Measurements from ENCODE around the gene CERS5.
A peak's percentile ranks its signal among the peaks of the same experiment; 100 is the strongest.

Gene CERS5, protein sequence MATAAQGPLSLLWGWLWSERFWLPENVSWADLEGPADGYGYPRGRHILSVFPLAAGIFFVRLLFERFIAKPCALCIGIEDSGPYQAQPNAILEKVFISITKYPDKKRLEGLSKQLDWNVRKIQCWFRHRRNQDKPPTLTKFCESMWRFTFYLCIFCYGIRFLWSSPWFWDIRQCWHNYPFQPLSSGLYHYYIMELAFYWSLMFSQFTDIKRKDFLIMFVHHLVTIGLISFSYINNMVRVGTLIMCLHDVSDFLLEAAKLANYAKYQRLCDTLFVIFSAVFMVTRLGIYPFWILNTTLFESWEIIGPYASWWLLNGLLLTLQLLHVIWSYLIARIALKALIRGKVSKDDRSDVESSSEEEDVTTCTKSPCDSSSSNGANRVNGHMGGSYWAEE

DNA sequence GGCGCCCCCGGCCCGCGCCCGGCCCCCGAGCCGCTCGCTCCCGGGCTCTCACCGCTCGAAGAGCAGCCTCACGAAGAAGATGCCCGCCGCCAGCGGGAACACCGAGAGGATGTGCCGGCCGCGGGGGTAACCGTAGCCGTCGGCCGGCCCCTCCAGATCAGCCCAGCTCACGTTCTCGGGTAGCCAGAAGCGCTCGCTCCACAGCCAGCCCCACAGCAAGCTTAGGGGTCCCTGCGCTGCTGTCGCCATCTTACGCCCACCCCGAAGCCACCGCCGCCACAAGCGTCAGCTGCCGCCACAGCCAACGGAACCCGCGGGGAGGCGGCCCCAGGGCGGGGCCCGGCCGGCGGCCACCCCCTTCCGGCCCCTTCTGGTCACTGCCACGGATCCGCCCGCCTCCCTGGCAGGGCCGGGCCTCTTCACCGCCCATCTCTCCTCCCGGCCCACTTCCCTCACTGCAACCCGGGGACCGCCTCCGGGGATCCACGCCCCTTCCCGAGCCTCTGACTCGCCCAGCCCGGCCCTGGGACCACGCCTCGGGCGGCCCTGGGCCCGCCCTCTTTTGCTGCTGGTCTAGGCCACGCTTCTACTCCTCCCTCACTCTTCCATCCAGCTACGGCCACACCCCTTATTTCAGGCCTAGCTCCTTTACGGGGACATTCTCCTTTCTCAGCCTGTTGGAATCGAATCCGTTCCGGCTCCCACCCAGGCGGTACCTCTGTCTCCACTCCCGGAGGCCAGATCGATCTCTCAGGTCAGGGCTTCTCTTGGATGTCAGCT lies at the start of gene CERS5:
TSS of gene CERS5 (minus strand) at position 321 of the 780 bp plus-strand sequence. CDS start at position 249, 72 bp downstream.
- DNase-seq = peak; percentile 96

DNA sequence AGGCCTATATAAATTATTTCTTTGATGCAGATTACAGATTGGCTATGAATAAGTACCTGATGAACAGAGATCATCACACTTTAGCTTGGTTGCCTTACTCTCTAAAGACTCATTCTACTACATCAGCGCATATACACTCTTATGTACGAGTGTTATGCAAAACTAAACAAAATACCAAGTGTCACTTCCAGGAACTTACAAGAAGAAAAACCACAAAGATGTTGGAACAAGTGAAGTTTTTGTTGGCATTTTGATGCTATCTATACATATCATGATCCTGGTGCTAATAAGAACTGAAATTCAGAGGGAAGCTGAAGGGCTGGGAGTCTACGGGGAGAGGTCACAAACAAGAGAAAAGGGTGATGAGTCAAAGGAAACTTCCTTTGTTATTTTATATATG lies 47.9 kb upstream of the CERS5 start:
- no peak for DNase-seq

DNA sequence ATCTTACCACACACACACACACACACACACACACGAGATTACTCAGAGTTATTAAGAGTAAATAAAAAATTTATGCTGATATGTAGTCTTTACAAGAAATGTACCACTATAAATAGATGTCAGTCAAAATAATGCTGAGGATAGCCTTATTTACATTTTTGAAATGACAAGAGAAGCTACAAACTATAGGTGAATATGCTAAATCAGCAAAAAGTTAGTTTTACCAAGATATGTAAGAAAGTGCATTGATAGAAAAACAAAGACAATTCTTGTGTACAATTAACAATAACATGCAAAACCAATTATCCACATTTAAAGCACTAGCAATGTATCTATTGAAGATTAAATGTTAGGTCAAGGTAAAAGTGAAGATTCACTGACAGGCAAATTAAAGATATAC lies 46.8 kb upstream of the CERS5 start:
- no peak for DNase-seq

DNA sequence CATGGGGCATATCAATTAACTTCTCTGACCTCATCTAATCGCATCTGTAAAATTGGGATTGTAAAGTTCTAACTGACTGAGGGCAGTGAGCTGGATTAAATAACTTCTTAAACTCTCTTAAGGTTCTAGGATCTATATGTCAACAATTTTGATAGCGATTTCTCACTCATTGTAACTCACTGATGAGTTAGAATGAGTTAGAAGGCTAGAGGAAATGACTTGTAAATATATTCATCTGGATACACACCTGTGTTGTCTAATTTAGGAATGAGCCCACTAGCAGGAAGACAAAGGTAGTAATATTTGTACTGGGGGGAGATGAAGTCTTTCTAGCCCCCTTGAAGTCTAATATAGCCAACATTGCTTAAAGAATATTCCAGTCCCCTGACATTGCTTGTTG lies 46.3 kb upstream of the CERS5 start:
- no peak for DNase-seq

DNA sequence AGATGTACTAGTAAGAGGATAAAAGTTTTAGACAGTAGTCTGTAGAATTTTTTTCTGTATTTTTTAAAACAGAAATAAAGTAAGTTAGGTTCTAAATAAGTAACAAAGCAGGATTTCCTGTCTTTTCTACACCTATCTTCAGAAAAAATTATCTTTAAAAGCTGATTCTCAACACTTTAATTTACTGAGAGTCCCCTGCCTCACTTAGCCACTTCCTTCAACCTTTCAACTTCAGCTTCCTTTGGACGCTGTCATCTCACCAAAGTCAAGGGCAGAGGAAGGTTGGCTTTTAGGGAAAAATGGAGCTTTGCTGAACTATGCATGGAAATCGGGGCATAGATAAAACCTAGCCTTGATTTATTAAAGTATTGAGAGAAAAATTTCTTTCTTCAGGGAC lies 44.9 kb upstream of the CERS5 start:
- DNase-seq = no peak

DNA sequence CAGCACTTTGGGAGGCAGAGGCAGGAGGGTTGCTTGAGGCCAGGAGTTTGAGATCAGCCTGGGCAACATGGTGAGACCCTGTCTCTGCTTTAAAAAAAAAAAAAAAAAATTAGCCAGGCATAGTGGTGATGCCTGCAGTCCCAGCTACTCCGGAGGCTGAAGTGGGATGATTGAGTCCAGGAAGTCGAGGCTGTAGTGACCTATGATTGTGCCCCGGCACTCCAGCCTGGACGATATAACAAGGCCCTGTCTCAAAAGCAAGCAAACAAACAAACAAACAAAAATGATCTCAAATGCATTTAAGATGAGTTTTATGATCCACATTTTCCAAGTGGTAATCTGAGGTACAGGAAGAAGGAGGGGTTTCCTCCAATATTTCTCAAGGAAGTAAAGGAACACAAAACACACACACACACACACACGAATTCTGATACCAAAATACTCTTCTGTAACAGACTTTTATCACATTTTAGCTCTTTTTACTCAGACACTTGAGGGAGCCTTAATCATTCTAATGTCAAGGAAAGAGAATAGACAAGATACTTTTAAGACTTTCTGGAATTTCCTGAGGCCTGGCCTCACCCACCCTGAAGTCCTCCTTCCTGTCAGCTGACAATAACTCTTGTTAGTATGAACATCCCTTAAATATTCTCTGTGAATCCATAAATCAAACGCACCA lies 44.4 kb upstream of the CERS5 start:
- DNase-seq = no peak

DNA sequence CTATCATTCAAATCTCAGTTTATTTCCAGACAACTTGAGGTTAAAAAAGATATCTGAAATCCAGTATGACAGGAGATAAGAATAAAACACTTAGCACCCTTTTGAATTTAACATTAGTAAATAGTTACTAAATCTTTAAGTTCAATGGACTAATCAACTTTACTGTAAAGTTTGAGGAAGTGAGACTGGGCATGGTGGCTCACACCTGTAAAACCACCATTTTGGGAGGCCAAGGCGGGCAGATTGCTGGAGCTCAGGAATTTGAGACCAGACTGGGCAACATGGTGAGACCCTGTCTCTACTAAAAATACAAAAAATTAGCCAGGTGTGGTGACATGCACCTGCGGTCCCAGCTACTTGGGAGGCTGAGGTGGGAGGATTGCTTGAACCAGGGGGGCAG lies 40.3 kb upstream of the CERS5 start:
- DNase-seq = no peak

DNA sequence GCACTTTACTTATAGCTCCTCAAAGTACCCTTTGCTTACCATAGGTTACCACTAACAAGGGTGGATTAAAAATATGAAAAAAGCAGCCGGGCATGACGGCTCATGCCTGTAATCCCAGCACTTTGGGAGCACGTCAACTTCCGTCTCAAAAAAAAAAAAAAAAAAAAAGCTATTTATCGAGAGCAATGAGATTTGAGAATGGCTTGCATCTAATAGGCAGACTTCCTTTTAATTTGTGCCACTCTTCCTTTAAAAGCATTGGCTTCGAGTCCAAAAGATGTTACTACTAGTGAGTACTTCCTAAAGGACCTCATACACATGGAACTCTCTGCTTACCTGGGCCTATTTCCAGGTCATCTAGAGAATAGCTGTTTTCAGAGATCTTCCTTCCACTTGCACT lies 38.5 kb upstream of the CERS5 start:
- no peak for DNase-seq

DNA sequence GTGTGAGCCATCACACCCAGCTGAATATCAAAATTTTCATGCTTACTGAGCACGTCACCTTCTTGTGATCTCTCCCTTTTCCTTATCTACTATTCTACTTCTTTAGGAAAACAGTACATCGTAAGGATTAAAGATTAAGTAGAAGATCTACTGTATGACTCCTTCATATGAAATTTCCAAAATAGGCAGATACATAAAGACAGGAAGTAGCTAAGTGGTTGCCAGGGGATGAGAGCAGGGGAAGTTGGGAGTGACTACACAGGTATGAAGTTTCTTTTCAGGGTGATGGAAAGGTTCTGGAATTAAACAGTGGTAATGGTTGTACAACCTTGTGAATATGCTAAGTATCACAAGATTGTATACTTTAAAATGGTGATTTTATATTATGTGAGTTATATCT lies 36.5 kb upstream of the CERS5 start:
- no peak for DNase-seq

DNA sequence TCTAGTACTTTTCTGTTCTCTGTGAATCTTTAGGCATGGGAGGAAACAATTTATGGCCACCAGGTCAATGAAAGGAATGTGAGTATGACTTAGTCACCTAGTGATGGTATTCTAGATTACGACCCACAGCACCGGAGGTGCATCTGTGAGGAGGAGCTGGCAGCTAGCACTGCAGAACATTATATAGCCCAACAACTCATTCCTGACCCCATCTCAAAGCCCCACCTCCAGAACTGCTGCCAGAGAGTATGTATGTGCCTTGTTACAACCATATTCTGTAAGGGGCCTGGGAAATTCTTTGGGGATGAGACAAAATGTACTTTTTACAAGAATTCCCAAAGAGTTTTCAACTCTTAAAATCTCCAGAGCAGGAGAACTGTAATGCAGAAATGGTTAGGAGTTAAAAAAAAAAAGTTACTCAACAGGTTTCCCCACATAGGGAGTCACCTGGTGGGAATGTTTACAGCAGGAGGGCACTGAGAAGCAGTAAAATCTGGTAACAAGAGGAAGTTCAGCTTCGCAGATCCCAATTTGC lies 34.9 kb upstream of the CERS5 start:
- no peak for DNase-seq

DNA sequence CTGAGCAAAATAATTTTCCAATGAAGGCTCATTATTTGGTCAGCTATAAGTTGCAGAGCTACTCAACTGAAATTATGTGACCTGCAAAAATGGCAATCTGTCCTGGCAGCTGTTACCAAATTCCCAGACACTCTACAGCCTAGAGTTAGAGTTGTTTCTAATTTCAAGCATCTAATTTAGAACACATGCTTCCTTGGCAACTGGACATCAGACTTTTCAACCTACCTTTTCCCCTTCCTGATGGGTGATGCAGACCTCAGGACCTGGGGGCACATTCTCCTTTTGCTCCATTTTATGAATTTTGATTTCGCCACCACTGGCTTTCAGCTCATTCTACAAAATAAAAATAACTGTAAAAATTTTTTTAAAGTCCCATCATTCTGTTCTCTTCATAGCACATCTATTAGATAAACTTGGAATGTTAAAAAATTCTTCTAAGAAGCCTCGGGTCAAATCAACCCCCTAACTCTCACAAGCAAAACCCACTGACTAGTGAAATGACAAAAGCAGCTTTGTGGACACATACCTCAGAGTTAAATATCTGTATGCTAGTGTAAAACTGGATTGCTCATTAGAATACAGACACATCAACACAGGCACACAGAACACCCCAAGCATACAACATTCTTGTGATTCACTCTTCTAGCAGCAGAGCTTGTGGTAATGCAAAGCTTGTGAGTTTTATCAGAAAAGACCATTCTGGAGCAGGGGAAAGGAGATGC lies 33.5 kb upstream of the CERS5 start:
- DNase-seq = no peak

DNA sequence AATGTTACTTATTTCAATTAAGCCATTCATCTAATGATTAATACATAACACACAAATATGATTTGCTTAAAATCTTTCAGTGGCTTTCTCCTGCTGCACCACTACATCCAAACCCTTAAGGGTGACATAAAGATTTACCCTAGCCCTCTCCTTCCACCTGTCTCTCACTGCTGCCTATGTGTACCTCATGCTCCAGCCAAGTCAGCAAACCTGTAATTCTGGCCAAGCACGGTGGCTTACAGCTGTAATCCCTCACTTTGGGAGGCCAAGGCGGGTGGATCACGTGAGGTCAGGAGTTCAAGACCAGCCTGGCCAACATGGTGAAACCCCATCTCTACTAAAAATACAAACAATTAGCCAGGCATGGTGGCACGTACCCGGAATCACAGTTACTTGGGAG lies 31.7 kb upstream of the CERS5 start:
- no peak for DNase-seq

DNA sequence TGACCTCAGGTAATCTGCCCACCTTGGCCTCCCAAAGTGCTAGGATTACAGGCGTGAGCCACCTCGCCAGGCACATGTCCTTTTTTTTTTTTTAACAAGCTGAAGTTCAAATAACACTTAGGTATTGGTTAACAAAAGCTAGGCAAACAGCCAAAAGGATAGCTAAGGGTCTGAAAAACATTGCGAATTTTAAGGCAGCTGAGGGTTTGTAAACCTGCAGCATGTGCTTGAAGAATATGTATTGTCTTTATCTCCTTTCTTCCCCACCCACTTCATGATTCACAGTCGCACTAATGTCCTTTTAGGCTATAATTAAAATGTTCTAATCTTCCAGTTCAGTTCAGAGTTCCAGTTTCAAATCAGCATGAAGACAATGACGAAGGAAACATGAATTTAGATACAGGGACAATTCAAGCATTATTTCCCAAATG lies 30.1 kb upstream of the CERS5 start:
- no peak for DNase-seq

DNA sequence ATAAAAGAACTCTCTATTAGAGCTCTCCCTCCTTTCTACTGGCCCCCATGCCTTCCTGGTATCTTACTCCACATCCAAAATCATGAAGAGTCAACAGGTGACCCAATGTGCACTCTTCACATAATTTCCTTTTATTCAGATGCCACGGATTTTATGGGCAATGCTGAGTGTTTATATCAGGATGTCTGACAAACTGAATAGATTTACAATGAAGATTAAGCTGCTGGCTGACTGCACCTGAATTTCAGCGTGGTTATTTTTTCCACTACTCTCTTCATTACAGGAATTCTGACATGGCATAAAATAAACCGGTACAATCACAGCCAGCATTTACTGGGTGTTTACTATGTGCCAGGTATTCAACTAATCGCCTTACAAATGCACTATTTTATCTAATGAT lies 29.4 kb upstream of the CERS5 start:
- DNase-seq = no peak

DNA sequence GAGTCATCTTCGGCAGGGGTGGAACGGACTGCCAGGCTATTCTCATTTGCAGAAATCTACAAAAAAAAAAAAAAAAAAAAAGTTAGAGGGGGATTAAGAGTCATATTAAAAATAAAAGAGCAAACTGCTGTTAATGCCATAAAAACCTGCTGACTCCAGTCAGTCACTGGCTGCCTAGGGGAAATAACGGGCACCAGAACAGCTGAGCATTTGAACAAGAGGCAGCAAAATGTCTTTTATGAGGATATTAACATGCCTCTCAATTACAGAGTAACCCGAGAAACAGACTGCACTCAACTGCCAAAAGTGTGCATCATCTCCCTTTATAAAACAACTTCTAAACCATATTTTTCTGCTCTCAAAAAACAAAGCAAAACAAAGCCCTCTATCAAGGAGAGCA lies 28.7 kb upstream of the CERS5 start:
- DNase-seq = no peak

DNA sequence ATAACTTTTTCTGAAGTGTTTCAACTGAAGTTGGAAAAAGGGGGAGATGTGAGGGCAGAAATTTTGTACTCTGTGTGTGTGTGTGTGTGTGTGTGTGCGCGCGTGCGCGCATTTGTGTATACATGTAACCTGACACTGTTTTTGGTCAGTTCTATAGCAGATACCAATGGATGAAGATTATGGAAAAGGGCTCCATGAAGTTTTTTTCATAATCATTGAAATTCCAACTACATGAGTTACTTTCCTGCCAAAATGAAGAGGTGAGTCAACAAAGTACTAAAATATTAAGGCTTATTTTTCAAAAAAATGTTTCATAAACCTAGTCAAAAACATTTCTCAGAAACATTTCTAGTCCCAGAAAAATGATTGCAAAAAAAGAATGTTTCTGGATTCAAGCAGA lies 25.7 kb upstream of the CERS5 start:
- no peak for DNase-seq

DNA sequence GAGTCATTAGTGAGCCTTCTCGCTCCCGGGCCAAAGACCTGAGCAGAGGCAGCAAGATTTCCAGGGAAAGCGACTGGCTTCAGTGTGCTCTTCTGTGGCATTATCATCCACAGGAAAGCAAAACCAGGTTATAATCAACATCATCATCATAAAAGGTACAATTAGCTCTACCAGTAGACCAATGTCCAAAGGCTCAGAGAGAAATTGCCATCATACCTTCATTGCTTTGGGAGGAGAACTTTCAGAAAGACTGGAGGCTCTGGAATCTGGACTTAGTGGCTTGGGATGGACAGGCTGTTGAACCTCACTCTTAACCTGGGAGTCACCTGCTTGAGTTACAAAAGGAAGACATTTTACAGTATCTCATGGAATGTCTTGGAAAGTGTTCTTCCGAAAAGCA lies 25.1 kb upstream of the CERS5 start:
- DNase-seq = no peak

DNA sequence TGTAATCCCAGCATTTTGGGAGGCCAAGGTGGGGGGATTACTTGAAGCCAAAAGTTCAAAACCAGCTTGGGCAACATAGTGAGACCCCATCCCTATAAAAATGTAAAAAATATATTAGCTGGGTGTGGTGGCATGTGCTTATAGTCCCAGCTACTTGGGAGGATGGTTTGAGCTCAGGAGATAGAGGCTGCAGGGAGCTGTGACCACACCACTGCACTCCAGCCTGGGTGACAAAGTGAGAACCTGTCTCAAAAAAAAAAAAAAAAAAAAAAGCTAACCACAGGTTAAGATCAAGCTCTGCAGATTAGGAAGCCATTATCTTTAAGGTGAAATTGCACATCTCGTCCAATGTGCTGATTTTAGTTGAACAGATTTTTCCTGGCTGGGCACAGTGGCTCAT lies 23.7 kb upstream of the CERS5 start:
- DNase-seq = no peak

DNA sequence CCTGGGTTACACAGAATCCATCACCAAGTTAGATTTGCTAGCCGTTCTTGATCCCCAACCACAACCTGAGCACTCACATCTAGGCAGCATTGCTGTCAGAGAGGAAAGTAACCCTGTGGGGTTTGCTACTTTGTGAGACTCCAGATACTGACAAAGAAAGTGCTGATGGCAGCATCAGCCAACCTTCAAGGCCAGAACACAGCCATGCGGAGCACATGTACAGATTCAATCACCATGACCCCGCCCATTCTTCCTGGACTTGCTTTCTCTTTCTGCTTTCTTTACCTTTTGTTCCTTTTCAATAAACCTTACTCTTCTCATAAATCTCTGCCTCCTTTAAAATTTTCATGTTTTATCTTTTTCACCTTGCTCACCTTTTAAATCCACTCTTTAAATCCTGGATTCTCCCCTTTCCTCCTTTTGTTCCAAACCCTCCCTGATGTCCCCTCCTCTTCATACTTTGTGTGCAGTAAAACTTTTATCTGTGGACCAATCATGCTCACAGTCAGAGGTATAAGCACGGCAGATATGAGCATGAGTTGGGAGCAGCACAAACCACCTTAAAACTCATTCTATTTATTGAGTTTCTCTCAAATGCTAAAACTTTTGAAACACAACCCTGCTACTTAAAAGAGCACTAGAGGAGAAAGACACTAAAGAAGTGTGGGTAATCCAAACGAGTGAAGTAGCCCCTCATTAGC lies 21.9 kb upstream of the CERS5 start:
- no peak for DNase-seq

DNA sequence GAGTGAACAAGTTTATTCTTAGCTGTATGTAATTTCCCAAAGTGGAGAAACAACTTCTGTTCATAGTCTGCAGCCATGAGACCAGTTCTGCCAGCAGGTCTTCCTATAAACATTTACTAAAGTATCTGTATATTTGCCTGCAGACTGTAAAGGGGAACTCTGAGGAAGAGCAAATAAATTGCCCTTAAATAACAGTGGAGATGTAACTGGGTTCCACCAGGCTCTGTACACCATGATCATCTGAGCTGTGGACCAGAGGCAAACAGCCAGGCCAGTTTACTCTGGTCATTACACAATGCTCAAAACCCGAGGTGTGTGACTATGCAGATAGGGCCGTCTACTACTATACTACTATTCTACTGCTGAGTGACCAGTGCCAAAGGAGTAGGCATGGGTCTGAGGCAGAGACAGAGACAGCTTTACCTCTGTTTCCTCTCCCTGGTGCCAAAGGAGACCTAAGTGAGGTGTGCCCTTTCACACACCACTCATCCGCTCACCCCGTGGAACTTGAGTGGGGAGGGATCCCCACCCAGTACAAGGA lies 21.1 kb upstream of the CERS5 start:
- no peak for DNase-seq

DNA sequence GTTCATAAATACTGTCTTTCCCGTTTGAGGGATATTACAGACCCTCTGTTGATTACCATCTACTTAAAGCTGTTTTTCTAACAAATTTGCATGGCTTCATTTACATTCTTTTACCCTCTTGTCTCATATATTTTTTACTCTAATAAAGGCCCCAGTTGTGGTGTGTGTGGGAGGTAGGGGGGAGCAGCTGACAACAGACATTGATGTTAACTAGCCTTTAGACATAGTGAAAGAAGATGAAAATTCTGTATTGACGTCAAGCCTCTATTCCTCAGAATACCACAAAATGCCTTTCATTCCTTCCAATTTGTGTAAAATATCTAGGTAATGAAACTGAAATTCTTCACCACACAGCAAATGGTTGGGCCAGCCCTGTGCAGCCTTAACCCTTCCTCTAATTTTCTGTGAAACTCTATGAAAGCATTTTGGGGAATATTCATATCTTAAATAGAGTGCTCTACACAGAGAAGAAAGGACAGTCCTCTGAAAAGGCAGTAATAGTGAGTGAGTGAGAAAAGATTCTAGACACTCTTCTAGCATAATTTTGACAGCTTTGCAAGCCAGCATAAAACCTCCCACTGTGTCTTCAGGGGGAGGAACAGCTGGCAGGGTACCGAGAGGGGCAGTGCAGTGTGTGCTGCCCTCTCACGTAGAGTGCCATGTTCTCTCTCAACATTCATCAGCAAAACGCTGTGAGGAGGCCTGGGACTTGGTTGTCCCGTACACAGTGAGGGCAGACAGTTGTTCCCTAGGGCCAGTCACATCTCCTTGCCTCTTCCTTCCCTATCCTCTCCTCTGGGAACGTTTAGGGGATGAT lies 20.1 kb upstream of the CERS5 start:
- DNase-seq = no peak

Measured in activated T-cell treated with anti-CD3 and anti-CD28 coated beads, Interleukin-2, amount 50 U/mL, for 1 hour (primary cell).